GM12875 (cell line): Measurements from ENCODE around the gene ITGA2.

Experiments used
- H3K4me3 ChIP-seq: one replicate; pipeline ENCODE4 v1.5.1; 2011; ENCODE audit warnings: low read depth, low read length, control low read depth
- CTCF ChIP-seq: IDR thresholded peaks from 2 replicates; pipeline ENCODE4 v1.5.1; 2011; ENCODE audit warnings: low read depth, mild to moderate bottlenecking, control low read depth, inconsistent platforms, low read length, moderate library complexity, borderline replicate concordance; ENCODE audit not compliant: insufficient read depth

Gene ITGA2

GRCh38 chr5:52997424-52997823 lies 8.3 kb downstream of the ITGA2 start:
- TF ChIP-seq CTCF: no peak
- H3K4me3 ChIP-seq: no peak overlapping the region

- no peak overlapping the region for H3K4me3 ChIP-seq
- TF ChIP-seq CTCF: no peak
Observed at GRCh38 chr5:52998552-52999313, 9.6 kb downstream of the ITGA2 start.

- no peak overlapping the region for H3K4me3 ChIP-seq
- no peak for TF ChIP-seq CTCF
Observed at GRCh38 chr5:52999344-52999949, 10.3 kb downstream of the ITGA2 start.

GRCh38 chr5:53001541-53001940 lies 12.4 kb downstream of the ITGA2 start:
- H3K4me3 ChIP-seq: no peak overlapping the region
- TF ChIP-seq CTCF: no peak

GRCh38 chr5:53002491-53002890 lies 13.3 kb downstream of the ITGA2 start:
- no peak overlapping the region for H3K4me3 ChIP-seq
- no peak for TF ChIP-seq CTCF

GRCh38 chr5:53003144-53003543 lies 14.0 kb downstream of the ITGA2 start:
- no peak overlapping the region for H3K4me3 ChIP-seq
- no peak for TF ChIP-seq CTCF
